Stimulated activated naive CD8-positive, alpha-beta T cell treated with anti-CD3 and anti-CD28 coated beads, Interleukin-15, Interleukin-2, amounts not matched to agents 100 ng/mL and 50 ng/mL, for 24 hours (primary cell): ENCODE data around the gene ANXA9.

ENCODE experiments used
- H3K27ac Mint-ChIP-seq: one replicate; pipeline ENCODE4 v1.8.0; 2021; ENCODE audit warnings: mild to moderate bottlenecking, mixed read lengths
- H3K27me3 Mint-ChIP-seq: one replicate; pipeline ENCODE4 v1.8.0; 2021; ENCODE audit warnings: mixed read lengths
- H3K36me3 Mint-ChIP-seq: one replicate; pipeline ENCODE4 v1.8.0; 2021; ENCODE audit warnings: low read depth, mixed read lengths
- H3K4me1 Mint-ChIP-seq: one replicate; pipeline ENCODE4 v1.8.0; 2021; ENCODE audit warnings: low read depth, mixed read lengths
- H3K4me3 Mint-ChIP-seq: one replicate; pipeline ENCODE4 v1.8.0; 2021; ENCODE audit warnings: mild to moderate bottlenecking, mixed read lengths
- H3K9me3 Mint-ChIP-seq: one replicate; pipeline ENCODE4 v1.8.0; 2021; ENCODE audit warnings: mixed read lengths

ANXA9 gene

GRCh38 chr1:150987924-150988323 lies 5.8 kb downstream of the ANXA9 start:
- Mint-ChIP-seq H3K4me3 (no peak overlapping the region), H3K4me1 (no peaks in the 10 kb centered on the region), H3K27ac (no peak overlapping the region), H3K27me3 (no peaks in the 10 kb centered on the region), H3K9me3 (no peaks in the 10 kb centered on the region), H3K36me3 (no peaks in the 10 kb centered on the region)

DNA sequence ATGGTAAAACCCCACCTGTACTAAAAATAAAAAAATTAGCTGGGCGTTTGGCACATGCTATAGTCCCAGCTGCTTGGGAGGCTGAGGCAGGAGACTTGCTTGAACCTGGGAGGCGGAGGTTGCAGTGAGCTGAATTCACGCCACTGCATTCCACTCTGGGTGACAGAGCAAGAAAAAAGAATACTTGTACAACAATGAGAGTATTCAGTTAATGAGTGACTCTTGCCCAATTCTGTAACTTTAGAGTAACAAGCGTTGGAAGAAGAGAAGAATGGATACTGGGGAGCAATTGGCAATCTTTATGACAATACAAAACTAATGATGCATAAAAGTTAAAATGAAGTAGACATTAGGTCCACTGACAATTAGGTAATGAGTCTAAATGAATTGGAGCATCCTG lies 10.5 kb downstream of the ANXA9 start:
- Mint-ChIP-seq H3K27me3 (no peaks in the 10 kb centered on the region), H3K4me1 (no peaks in the 10 kb centered on the region), H3K4me3 (no peak overlapping the region), H3K27ac (no peak overlapping the region), H3K9me3 (no peaks in the 10 kb centered on the region), H3K36me3 (no peaks in the 10 kb centered on the region)

DNA sequence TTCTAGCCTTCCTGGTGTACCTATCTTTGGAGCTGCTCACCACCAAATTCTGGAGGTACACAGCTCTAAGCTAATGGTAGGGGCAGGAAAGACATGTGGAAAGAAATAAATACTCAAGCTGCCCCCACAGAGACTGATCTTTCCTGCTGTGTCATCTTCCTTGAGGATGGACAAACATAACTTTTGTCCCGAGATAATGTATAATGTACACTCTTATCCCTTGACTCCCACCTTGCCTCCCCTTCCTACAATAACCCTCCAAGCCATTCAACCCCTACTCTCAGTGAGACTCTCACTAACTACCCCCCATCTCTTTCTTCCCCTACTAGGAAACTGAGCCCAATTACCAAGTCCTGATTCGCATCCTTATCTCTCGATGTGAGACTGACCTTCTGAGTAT lies 12.2 kb downstream of the ANXA9 start:
- Mint-ChIP-seq H3K27ac (no peak overlapping the region), H3K36me3 (no peaks in the 10 kb centered on the region), H3K4me3 (no peak overlapping the region), H3K9me3 (no peaks in the 10 kb centered on the region), H3K4me1 (peaks cover 5% of the 10 kb centered on the region), H3K27me3 (no peaks in the 10 kb centered on the region)

- Mint-ChIP-seq H3K27ac (peak overlapping the region; percentile 45), H3K27me3 (no peaks in the 10 kb centered on the region), H3K4me3 (no peak overlapping the region), H3K36me3 (peaks cover 4% of the 10 kb centered on the region), H3K4me1 (peaks cover 16% of the 10 kb centered on the region), H3K9me3 (no peaks in the 10 kb centered on the region)
Measured at GRCh38 chr1:150995460-150995859, 13.4 kb downstream of the ANXA9 start.

- Mint-ChIP-seq H3K9me3 (no peaks in the 10 kb centered on the region), H3K4me1 (peaks cover 19% of the 10 kb centered on the region), H3K27me3 (no peaks in the 10 kb centered on the region), H3K4me3 (no peak overlapping the region), H3K36me3 (peaks cover 7% of the 10 kb centered on the region), H3K27ac (peak overlapping the region; percentile 45)
Measured at GRCh38 chr1:150995896-150996295, 13.8 kb downstream of the ANXA9 start.

GRCh38 chr1:150997126-150997872 lies 15.2 kb downstream of the ANXA9 start:
- H3K27me3 Mint-ChIP-seq, result no peaks in the 10 kb centered on the region
- peaks cover 13% of the 10 kb centered on the region for H3K36me3 Mint-ChIP-seq
- peaks cover 27% of the 10 kb centered on the region for H3K4me1 Mint-ChIP-seq
- H3K27ac Mint-ChIP-seq, result no peak overlapping the region
- no peaks in the 10 kb centered on the region for H3K9me3 Mint-ChIP-seq
- H3K4me3 Mint-ChIP-seq, result no peak overlapping the region

DNA sequence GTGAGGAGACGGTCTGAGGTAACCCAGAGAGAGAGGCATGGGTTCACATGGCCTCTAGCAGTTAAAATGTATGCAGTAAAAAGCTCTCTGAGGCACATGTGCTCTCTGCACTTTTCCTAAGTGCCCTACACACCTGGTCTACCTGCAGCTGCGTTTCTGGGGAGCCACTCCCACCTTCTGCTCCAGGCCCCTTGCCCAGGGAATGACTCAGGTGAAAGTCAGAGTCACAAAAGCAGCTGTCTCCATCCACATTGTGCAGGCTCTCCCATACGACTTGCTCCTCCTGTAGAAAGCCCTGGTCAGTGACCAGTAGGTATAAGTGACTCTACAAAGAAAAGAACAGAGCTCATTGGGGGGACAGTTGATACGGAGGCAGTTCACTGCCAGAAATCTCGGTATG lies 15.9 kb downstream of the ANXA9 start:
- no peaks in the 10 kb centered on the region for H3K9me3 Mint-ChIP-seq
- H3K27me3 Mint-ChIP-seq, result no peaks in the 10 kb centered on the region
- H3K4me3 Mint-ChIP-seq, result no peak overlapping the region
- H3K36me3 Mint-ChIP-seq, result peaks cover 13% of the 10 kb centered on the region
- peaks cover 33% of the 10 kb centered on the region for H3K4me1 Mint-ChIP-seq
- no peak overlapping the region for H3K27ac Mint-ChIP-seq

GRCh38 chr1:150999051-150999674 lies 17.1 kb downstream of the ANXA9 start:
- Mint-ChIP-seq H3K27me3 (no peaks in the 10 kb centered on the region), H3K4me1 (peaks cover 45% of the 10 kb centered on the region), H3K9me3 (no peaks in the 10 kb centered on the region), H3K36me3 (peaks cover 13% of the 10 kb centered on the region), H3K4me3 (no peak overlapping the region), H3K27ac (peak overlapping the region; percentile 26)

- H3K4me1 Mint-ChIP-seq, result peaks cover 52% of the 10 kb centered on the region
- no peak overlapping the region for H3K4me3 Mint-ChIP-seq
- H3K27ac Mint-ChIP-seq, result no peak overlapping the region
- no peaks in the 10 kb centered on the region for H3K9me3 Mint-ChIP-seq
- H3K36me3 Mint-ChIP-seq, result peaks cover 13% of the 10 kb centered on the region
- no peaks in the 10 kb centered on the region for H3K27me3 Mint-ChIP-seq
Measured at GRCh38 chr1:150999926-151000325, 17.8 kb downstream of the ANXA9 start.

DNA sequence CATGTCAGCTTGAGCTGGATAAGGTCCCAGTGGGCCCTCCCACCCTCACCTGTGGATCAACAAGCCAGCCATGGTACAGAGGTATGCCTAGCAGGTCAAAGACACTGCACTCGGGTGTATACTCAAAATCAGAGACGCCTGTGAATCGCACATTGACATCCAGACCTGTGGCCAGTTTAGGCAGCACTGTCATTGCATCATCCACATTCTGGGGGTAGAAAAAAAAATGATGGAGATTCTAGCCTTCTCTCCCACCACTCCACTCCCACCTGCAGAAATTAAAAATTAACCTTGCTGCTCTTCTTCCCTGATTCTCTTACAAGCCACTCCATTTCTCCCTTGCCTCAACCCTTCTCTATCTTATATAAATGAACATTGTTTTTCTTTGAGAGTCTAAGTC lies 18.3 kb downstream of the ANXA9 start:
- Mint-ChIP-seq H3K4me3 (no peak overlapping the region), H3K27ac (peak overlapping the region; percentile 2), H3K4me1 (peaks cover 57% of the 10 kb centered on the region), H3K9me3 (no peaks in the 10 kb centered on the region), H3K27me3 (no peaks in the 10 kb centered on the region), H3K36me3 (peaks cover 13% of the 10 kb centered on the region)

DNA sequence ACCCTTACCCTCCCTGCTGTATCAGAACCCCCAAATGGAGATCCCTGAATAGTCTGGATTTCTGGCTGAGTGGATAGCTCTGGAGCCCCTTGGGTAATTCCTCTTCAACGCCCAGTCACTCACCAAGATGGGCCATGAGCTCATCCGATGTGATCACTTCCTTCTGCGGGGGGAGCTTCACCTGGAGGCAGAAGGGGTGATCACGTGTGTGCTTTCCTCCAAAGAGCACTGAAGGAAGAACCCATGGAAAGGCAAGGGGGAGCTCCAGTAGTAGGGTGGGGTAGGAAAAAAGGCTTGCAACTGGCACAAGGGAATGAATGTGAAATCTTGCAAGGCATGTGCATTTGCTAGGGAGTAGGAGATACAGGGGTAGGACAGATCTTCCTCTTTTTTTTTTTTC lies 19.5 kb downstream of the ANXA9 start:
- H3K27ac Mint-ChIP-seq, result peak overlapping the region; percentile 63
- H3K4me3 Mint-ChIP-seq, result no peak overlapping the region
- H3K4me1 Mint-ChIP-seq, result peaks cover 68% of the 10 kb centered on the region
- H3K36me3 Mint-ChIP-seq, result peaks cover 13% of the 10 kb centered on the region
- H3K27me3 Mint-ChIP-seq, result no peaks in the 10 kb centered on the region
- H3K9me3 Mint-ChIP-seq, result no peaks in the 10 kb centered on the region

GRCh38 chr1:151002051-151002450 lies 20.0 kb downstream of the ANXA9 start:
- peaks cover 73% of the 10 kb centered on the region for H3K4me1 Mint-ChIP-seq
- H3K9me3 Mint-ChIP-seq, result no peaks in the 10 kb centered on the region
- no peak overlapping the region for H3K4me3 Mint-ChIP-seq
- peak overlapping the region; percentile 63 for H3K27ac Mint-ChIP-seq
- H3K36me3 Mint-ChIP-seq, result peaks cover 13% of the 10 kb centered on the region
- H3K27me3 Mint-ChIP-seq, result no peaks in the 10 kb centered on the region

- H3K36me3 Mint-ChIP-seq, result peaks cover 13% of the 10 kb centered on the region
- peaks cover 78% of the 10 kb centered on the region for H3K4me1 Mint-ChIP-seq
- no peaks in the 10 kb centered on the region for H3K9me3 Mint-ChIP-seq
- H3K27me3 Mint-ChIP-seq, result no peaks in the 10 kb centered on the region
- H3K4me3 Mint-ChIP-seq, result no peak overlapping the region
- peak overlapping the region; percentile 18 for H3K27ac Mint-ChIP-seq
Measured at GRCh38 chr1:151002611-151003010, 20.5 kb downstream of the ANXA9 start.

- H3K36me3 Mint-ChIP-seq, result peaks cover 13% of the 10 kb centered on the region
- no peaks in the 10 kb centered on the region for H3K9me3 Mint-ChIP-seq
- peak overlapping the region; percentile 18 for H3K27ac Mint-ChIP-seq
- H3K27me3 Mint-ChIP-seq, result no peaks in the 10 kb centered on the region
- H3K4me3 Mint-ChIP-seq, result no peak overlapping the region
- H3K4me1 Mint-ChIP-seq, result peaks cover 83% of the 10 kb centered on the region
Measured at GRCh38 chr1:151003180-151003579, 21.1 kb downstream of the ANXA9 start.

GRCh38 chr1:151005729-151006319 lies 23.7 kb downstream of the ANXA9 start:
- Mint-ChIP-seq H3K9me3 (no peaks in the 10 kb centered on the region), H3K36me3 (peaks cover 6% of the 10 kb centered on the region), H3K27me3 (no peaks in the 10 kb centered on the region), H3K4me1 (peaks cover 84% of the 10 kb centered on the region), H3K4me3 (peak overlapping the region; percentile 98), H3K27ac (peak overlapping the region; percentile 95)
